AG09309 (cell line): ENCODE measurements around the gene PHF21A.

Source experiments
- DNase-seq: peaks from one replicate; pipeline ENCODE4 v3.0.0-alpha.2; 2010; ENCODE audit warnings: low read depth
- H3K4me3 ChIP-seq: 2 replicates; pipeline ENCODE4 v1.5.1; 2011; ENCODE audit warnings: mild to moderate bottlenecking, low read depth, low read length, moderate library complexity; ENCODE audit not compliant: control insufficient read depth
- TF ChIP-seq, protein P1 (sequence below): IDR thresholded peaks from 2 replicates; pipeline ENCODE4 v1.5.1; 2011; ENCODE audit warnings: mild to moderate bottlenecking, low read depth, low read length, inconsistent platforms; ENCODE audit not compliant: insufficient read depth, control insufficient read depth; ENCODE audit errors: missing control alignments

PHF21A gene

DNA sequence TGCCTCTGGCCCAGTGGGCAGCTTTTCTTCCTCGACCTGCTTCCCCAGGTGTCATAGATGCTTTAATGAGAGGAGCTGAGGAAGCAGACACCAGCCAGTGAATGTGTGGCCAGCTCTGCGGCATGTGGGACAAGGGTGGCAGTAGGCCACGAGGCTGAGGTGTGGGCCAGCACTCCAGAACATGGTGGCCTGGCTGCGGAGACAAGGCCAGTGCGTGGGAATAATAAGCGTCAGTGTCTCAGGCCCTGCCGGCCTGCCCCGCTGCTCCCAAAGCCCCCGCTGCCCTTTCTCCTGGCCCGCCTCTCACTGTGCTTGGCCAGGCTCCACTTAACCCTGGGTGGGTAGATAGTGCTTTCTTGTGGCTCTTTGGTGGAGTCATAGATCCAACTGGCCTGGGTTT, 233.7 kb downstream of the PHF21A start:
- TF ChIP-seq, protein P1, sequence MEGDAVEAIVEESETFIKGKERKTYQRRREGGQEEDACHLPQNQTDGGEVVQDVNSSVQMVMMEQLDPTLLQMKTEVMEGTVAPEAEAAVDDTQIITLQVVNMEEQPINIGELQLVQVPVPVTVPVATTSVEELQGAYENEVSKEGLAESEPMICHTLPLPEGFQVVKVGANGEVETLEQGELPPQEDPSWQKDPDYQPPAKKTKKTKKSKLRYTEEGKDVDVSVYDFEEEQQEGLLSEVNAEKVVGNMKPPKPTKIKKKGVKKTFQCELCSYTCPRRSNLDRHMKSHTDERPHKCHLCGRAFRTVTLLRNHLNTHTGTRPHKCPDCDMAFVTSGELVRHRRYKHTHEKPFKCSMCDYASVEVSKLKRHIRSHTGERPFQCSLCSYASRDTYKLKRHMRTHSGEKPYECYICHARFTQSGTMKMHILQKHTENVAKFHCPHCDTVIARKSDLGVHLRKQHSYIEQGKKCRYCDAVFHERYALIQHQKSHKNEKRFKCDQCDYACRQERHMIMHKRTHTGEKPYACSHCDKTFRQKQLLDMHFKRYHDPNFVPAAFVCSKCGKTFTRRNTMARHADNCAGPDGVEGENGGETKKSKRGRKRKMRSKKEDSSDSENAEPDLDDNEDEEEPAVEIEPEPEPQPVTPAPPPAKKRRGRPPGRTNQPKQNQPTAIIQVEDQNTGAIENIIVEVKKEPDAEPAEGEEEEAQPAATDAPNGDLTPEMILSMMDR, result no peak
- no peak overlapping the region for H3K4me3 ChIP-seq
- no peak for DNase-seq

DNA sequence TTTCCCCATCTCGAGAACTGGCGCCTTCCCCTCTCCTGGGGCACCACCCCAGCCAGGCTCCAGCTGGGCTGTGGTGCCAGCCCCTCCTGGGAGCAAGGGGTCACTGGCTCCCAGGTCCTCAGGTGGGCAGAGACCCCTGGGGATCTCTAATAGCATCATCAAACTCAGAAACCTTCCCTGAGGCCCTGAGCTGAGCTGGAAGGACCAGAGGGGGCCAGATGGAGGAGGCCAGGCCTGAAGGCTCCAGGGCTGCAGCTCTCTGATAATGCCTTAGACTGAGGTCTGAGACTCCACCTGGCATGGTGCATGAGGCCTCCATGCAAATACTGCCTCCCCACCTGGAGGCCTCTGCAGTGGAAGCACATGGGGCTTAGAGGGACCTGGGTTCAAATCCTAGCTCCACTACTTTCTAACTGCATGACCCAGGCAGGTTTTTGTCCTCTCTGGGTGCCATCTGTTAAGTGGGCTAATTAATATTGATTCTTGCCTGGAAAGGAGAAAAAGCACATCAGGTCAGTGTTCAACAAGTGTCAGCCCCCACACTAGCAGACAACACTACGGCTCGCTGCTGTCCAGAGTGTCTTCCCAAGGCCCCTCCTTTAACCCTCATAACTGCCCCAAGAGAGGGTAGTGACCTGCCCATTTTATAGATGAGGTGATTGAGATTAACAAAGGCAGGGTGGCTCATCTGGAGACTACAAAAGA, 234.3 kb downstream of the PHF21A start:
- TF ChIP-seq, protein P1, result no peak
- H3K4me3 ChIP-seq, result no peak overlapping the region
- DNase-seq, result no peak

DNA sequence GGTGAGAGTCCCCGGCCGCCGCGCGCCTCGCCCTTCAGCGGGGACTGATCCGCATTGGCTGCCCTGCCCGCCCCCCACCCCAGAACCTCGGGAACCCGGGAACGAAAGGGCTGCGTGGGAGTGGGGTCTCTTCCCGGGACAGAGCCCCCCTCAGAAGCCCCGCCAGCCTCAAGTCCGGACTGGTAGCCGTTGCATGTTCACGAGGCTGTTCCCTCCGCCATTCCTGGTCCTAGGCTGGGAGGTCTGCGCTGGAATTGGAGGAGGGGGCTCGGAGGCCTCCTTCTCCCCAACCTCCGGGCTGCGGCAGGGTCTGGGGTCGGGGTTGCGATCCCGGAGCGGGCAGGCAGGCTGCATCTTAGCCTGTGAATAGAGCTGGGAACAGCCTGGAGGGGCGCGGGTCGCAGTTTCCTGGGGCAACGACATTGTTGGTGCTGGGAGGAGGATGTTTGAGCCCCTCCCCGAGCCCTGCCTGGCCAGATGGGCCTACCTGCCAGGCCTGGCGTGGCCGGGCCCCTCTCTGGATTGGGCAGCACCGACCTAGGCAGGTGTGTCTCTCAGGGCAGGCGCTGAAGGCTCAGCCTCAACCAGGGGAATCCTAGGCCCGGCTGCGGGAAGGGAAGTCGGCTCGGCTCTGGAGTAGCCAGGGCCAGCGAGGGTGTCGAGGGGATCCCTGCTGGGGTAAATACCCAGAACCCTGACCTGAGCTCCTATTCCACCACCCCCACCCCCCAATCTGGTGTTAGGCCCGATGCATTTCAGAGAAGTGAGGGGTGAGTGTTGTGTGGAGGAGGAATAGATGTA, 235.1 kb downstream of the PHF21A start:
- DNase-seq, result no peak

DNA sequence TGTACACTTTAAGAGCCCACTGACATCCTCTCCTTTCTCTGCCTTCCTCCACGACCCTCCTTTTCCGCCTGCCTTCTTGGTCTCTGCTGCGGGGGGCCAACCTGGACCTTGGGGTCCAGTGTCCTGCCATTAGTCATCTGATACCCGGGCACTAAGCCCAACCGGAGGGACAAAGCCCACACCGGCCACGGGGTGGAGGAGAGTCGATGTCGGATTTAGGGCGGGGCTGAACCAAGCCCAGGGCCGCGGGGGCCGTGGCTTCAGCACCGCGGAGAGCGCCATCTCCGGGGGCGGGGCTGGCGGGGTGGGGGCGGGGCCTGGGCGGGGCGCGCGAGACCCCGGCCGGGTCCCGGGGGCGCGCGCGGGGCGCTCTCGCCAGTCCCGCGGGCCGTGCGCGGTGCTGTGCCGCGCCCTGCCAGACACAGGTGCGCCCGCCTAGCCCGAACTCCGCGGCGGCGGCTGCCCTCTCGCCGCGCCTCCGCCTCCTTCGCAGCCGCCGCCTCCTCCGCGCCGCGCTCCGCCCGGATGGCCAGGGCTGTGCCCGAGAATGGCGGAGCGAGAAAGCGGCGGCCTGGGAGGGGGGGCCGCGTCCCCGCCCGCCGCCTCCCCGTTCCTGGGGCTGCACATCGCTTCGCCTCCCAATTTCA, 235.9 kb downstream of the PHF21A start, which contains the start of gene MAPK8IP1:
MAPK8IP1 (plus strand) TSS at position 378 of the 647 bp plus-strand sequence; CDS start at position 548, 170 bp downstream.
- peak within 1 kb of the TSS; percentile 30 for H3K4me3 ChIP-seq
- TF ChIP-seq, protein P1, result no peak
- DNase-seq, result no peak

More for the DNA sequence above, 235.1 kb downstream of the PHF21A start:
- H3K4me3 ChIP-seq, result peak overlapping the region; percentile 30
- TF ChIP-seq, protein P1, result no peak

DNA sequence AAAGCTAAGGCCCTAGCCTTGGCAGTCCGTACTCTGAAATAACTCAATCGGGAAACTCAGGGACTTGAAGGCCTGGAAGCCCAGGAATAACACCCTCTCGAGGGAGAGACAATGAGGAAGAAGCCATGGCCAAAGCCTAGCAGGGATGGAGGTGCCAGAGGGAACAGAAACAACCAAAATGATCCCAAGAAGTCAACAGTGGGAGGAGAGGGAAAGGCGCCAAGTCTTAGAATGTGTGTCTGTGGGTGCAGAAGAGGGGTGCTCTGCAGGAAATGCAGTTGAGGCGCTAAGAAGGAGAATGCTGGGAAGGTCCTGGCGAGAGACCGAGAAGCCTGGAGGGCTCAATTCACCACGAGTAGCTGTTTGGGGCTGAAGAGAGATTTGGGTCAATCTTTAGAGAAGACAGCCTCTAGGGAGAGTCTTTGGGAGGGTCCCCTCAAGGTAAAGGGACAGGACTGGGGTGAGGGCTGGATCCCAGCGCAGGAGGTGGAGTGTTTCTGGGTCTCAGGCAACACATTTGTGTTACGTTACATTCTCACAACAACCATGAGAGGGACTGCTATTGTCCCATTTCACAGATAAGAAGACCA, 236.6 kb downstream of the PHF21A start:
- TF ChIP-seq, protein P1, result no peak
- no peak for DNase-seq
- H3K4me3 ChIP-seq, result no peak overlapping the region
